22Rv1 (cell line): ENCODE measurements around the gene TMIGD1.

Experiments used
- H3K27ac ChIP-seq: fragments of 450-650 bp; 2 replicates; pipeline ENCODE4 v1.5.1; 2017
- ZFX ChIP-seq: fragments of 450-650 bp; IDR thresholded peaks from 2 replicates; pipeline ENCODE4 v1.6.1; 2017; ENCODE audit warnings: antibody characterized with exemption, borderline replicate concordance
- TF ChIP-seq, protein P1 (sequence below): fragments of 450-650 bp; IDR thresholded peaks from 2 replicates; pipeline ENCODE4 v1.5.1; 2017; ENCODE audit warnings: mild to moderate bottlenecking

TMIGD1 gene

GRCh38 chr17:30267625-30268024 lies 66.2 kb downstream of the TMIGD1 start:
- TF ChIP-seq, protein P1, sequence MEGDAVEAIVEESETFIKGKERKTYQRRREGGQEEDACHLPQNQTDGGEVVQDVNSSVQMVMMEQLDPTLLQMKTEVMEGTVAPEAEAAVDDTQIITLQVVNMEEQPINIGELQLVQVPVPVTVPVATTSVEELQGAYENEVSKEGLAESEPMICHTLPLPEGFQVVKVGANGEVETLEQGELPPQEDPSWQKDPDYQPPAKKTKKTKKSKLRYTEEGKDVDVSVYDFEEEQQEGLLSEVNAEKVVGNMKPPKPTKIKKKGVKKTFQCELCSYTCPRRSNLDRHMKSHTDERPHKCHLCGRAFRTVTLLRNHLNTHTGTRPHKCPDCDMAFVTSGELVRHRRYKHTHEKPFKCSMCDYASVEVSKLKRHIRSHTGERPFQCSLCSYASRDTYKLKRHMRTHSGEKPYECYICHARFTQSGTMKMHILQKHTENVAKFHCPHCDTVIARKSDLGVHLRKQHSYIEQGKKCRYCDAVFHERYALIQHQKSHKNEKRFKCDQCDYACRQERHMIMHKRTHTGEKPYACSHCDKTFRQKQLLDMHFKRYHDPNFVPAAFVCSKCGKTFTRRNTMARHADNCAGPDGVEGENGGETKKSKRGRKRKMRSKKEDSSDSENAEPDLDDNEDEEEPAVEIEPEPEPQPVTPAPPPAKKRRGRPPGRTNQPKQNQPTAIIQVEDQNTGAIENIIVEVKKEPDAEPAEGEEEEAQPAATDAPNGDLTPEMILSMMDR = no peak
- no peak for TF ChIP-seq ZFX
- no peak overlapping the region for H3K27ac ChIP-seq
